ENCODE data around the gene TRPM6. TPM values are rescaled to one million over a fixed set of nuclear protein-coding genes. Genes with fewer than 3 reads are reported as not detected.
"Not testable (repeated sequence)": the region's sequence is repeated elsewhere in the genome, so short reads cannot be mapped to it uniquely, and the experiment has no call there.

Gene TRPM6
- total and polyA plus RNA-seq, 2 experiments from 2014 or later = not detected

- in situ Hi-C loops (cut with MboI) = no loop called here
- Histone ChIP-seq H3K9me2 (ENCODE audit: insufficient read depth) (no peaks in the 10 kb centered on the region), H3K4me1 (ENCODE audit: insufficient read depth) (no peaks in the 10 kb centered on the region), H3K9me3 (ENCODE audit: low read depth) (no peaks in the 10 kb centered on the region), H3K9ac (no peak overlapping the region), H2AFZ (no peak overlapping the region), H3F3A (ENCODE audit: insufficient read depth) (no peaks in the 10 kb centered on the region), H3K27me3 (replicated peaks; ENCODE audit: insufficient read depth) (no peaks in the 10 kb centered on the region), H3K4me3 (no peak overlapping the region), H3K36me3 (ENCODE audit: low read depth) (no peaks in the 10 kb centered on the region), H3K27ac (no peak overlapping the region), H4K20me1 (ENCODE audit: insufficient read depth) (no peaks in the 10 kb centered on the region), H3K4me2 (ENCODE audit: unreplicated experiment) (no peak overlapping the region), H3K79me2 (ENCODE audit: insufficient read depth) (no peaks in the 10 kb centered on the region)
- TF ChIP-seq EZH2phosphoT487 (IDR thresholded peaks at IDR 0.05; ENCODE audit: insufficient read depth, low read depth) = no peak
- TF ChIP-seq EZH2 (IDR thresholded peaks at IDR 0.05; ENCODE audit: insufficient read depth, poor library complexity, severe bottlenecking) = no peak
- WGBS, 2 experiments (ENCODE audit: low coverage in 1 of 2, low lambda C conversion rate in 2 of 2, missing lambda C conversion rate in 2 of 2) = 28 to 32% methylated on average over 3 of the region's 3 CpGs
- DNase-seq = no peak
Observed at GRCh38 chr9:74861071-74861470, 26.6 kb downstream of the TRPM6 start.

- 54 to 57% methylated on average over 5 of the region's 5 CpGs for WGBS, 2 experiments (ENCODE audit: low coverage in 1 of 2, low lambda C conversion rate in 2 of 2, missing lambda C conversion rate in 2 of 2)
- H3F3A ChIP-seq (ENCODE audit: insufficient read depth); H3K4me3 ChIP-seq; H3K9me3 ChIP-seq (ENCODE audit: low read depth); H3K27me3 ChIP-seq (replicated peaks; ENCODE audit: insufficient read depth); H3K79me2 ChIP-seq (ENCODE audit: insufficient read depth); in situ Hi-C loops (cut with MboI); H3K9ac ChIP-seq; H3K27ac ChIP-seq; H3K4me2 ChIP-seq (ENCODE audit: unreplicated experiment); H2AFZ ChIP-seq; H3K4me1 ChIP-seq (ENCODE audit: insufficient read depth); H3K36me3 ChIP-seq (ENCODE audit: low read depth); H3K9me2 ChIP-seq (ENCODE audit: insufficient read depth); H4K20me1 ChIP-seq (ENCODE audit: insufficient read depth); DNase-seq: not testable (repeated sequence)
Observed at GRCh38 chr9:74860247-74860646, 27.5 kb downstream of the TRPM6 start.

GRCh38 chr9:74859786-74860185 is 27.9 kb downstream of the TRPM6 start:
- 34 to 38% methylated on average over 2 of the region's 2 CpGs for WGBS, 2 experiments (ENCODE audit: low coverage in 1 of 2, low lambda C conversion rate in 2 of 2, missing lambda C conversion rate in 2 of 2)
- H3K9me2 ChIP-seq (ENCODE audit: insufficient read depth) = no peaks in the 10 kb centered on the region
- no peaks in the 10 kb centered on the region for H3K36me3 ChIP-seq (ENCODE audit: low read depth)
- in situ Hi-C loops (cut with MboI) = no loop called here
- no peak overlapping the region for H3K27ac ChIP-seq
- no peaks in the 10 kb centered on the region for H3F3A ChIP-seq (ENCODE audit: insufficient read depth)
- no peak overlapping the region for H3K4me2 ChIP-seq (ENCODE audit: unreplicated experiment)
- H3K27me3 ChIP-seq (replicated peaks; ENCODE audit: insufficient read depth) = no peaks in the 10 kb centered on the region
- H3K4me3 ChIP-seq = no peak overlapping the region
- H3K79me2 ChIP-seq (ENCODE audit: insufficient read depth) = no peaks in the 10 kb centered on the region
- no peaks in the 10 kb centered on the region for H3K9me3 ChIP-seq (ENCODE audit: low read depth)
- no peak overlapping the region for H2AFZ ChIP-seq
- H3K9ac ChIP-seq = no peak overlapping the region
- H3K4me1 ChIP-seq (ENCODE audit: insufficient read depth) = no peaks in the 10 kb centered on the region
- no peaks in the 10 kb centered on the region for H4K20me1 ChIP-seq (ENCODE audit: insufficient read depth)
- no peak for TF ChIP-seq EZH2 (IDR thresholded peaks at IDR 0.05; ENCODE audit: insufficient read depth, poor library complexity, severe bottlenecking)
- TF ChIP-seq EZH2phosphoT487 (IDR thresholded peaks at IDR 0.05; ENCODE audit: insufficient read depth, low read depth) = no peak
- no peak for DNase-seq

- Histone ChIP-seq H3K27me3 (replicated peaks; ENCODE audit: insufficient read depth) (no peaks in the 10 kb centered on the region), H3K79me2 (ENCODE audit: insufficient read depth) (no peaks in the 10 kb centered on the region), H3K4me2 (ENCODE audit: unreplicated experiment) (no peak overlapping the region), H3F3A (ENCODE audit: insufficient read depth) (no peaks in the 10 kb centered on the region), H3K36me3 (ENCODE audit: low read depth) (no peaks in the 10 kb centered on the region), H2AFZ (no peak overlapping the region), H3K4me1 (ENCODE audit: insufficient read depth) (no peaks in the 10 kb centered on the region), H3K9me2 (ENCODE audit: insufficient read depth) (no peaks in the 10 kb centered on the region), H3K9me3 (ENCODE audit: low read depth) (no peaks in the 10 kb centered on the region), H4K20me1 (ENCODE audit: insufficient read depth) (no peaks in the 10 kb centered on the region), H3K27ac (no peak overlapping the region), H3K9ac (no peak overlapping the region), H3K4me3 (no peak overlapping the region)
- DNase-seq = no peak
- no peak for TF ChIP-seq EZH2phosphoT487 (IDR thresholded peaks at IDR 0.05; ENCODE audit: insufficient read depth, low read depth)
- no peak for TF ChIP-seq EZH2 (IDR thresholded peaks at IDR 0.05; ENCODE audit: insufficient read depth, poor library complexity, severe bottlenecking)
- 56 to 65% methylated on average over 4 of the region's 4 CpGs for WGBS, 2 experiments (ENCODE audit: low coverage in 1 of 2, low lambda C conversion rate in 2 of 2, missing lambda C conversion rate in 2 of 2)
- in situ Hi-C loops (cut with MboI) = no loop called here
Observed at GRCh38 chr9:74858751-74859414, 28.8 kb downstream of the TRPM6 start.

GRCh38 chr9:74856989-74857388 is 30.7 kb downstream of the TRPM6 start:
- H3K27me3 ChIP-seq (replicated peaks; ENCODE audit: insufficient read depth) = no peaks in the 10 kb centered on the region
- H3K79me2 ChIP-seq (ENCODE audit: insufficient read depth) = no peaks in the 10 kb centered on the region
- no peaks in the 10 kb centered on the region for H4K20me1 ChIP-seq (ENCODE audit: insufficient read depth)
- H3K9me3 ChIP-seq (ENCODE audit: low read depth) = no peaks in the 10 kb centered on the region
- in situ Hi-C loops (cut with MboI) = no loop called here
- no peak overlapping the region for H2AFZ ChIP-seq
- no peaks in the 10 kb centered on the region for H3K9me2 ChIP-seq (ENCODE audit: insufficient read depth)
- no peak overlapping the region for H3K4me2 ChIP-seq (ENCODE audit: unreplicated experiment)
- TF ChIP-seq EZH2phosphoT487 (IDR thresholded peaks at IDR 0.05; ENCODE audit: insufficient read depth, low read depth) (no peak), EZH2 (IDR thresholded peaks at IDR 0.05; ENCODE audit: insufficient read depth, poor library complexity, severe bottlenecking) (no peak)
- no peak overlapping the region for H3K9ac ChIP-seq
- no peak overlapping the region for H3K4me3 ChIP-seq
- H3K36me3 ChIP-seq (ENCODE audit: low read depth) = no peaks in the 10 kb centered on the region
- no peak for DNase-seq
- no peaks in the 10 kb centered on the region for H3K4me1 ChIP-seq (ENCODE audit: insufficient read depth)
- H3K27ac ChIP-seq = no peak overlapping the region
- H3F3A ChIP-seq (ENCODE audit: insufficient read depth) = no peaks in the 10 kb centered on the region
